Trophoblast cell (in vitro differentiated cells and primary cell): Measurements from ENCODE around the gene PAK1.

Source experiments
- DNase-seq, 2 donors: peaks; one replicate each; pipeline ENCODE4 v3.0.0-alpha.2; 2016
- H2AFZ ChIP-seq: 2 replicates; pipeline ENCODE4 v1.6.1; 2013; ENCODE audit warnings: low read length, moderate library complexity, mild to moderate bottlenecking; ENCODE audit not compliant: insufficient read depth, poor library complexity
- H2AK5ac ChIP-seq: 2 replicates; pipeline ENCODE4 v1.6.1; 2013; ENCODE audit warnings: mild to moderate bottlenecking, low read length
- H2BK120ac ChIP-seq: 2 replicates; pipeline ENCODE4 v1.6.1; 2013; ENCODE audit warnings: low read length, mild to moderate bottlenecking, moderate library complexity; ENCODE audit not compliant: insufficient read depth, poor library complexity
- H2BK12ac ChIP-seq: 2 replicates; pipeline ENCODE4 v1.6.1; 2013; ENCODE audit warnings: mild to moderate bottlenecking, low read length, moderate library complexity
- H2BK5ac ChIP-seq: 2 replicates; pipeline ENCODE4 v1.6.1; 2013; ENCODE audit warnings: low read length, low read depth, moderate library complexity, mild to moderate bottlenecking; ENCODE audit not compliant: poor library complexity
- H3K14ac ChIP-seq: 2 replicates; pipeline ENCODE4 v1.6.1; 2013; ENCODE audit warnings: mild to moderate bottlenecking, low read length
- H3K18ac ChIP-seq: 2 replicates; pipeline ENCODE4 v1.6.1; 2013; ENCODE audit warnings: mild to moderate bottlenecking, low read length
- H3K23ac ChIP-seq: 2 replicates; pipeline ENCODE4 v1.6.1; 2013; ENCODE audit warnings: low read length
- H3K27ac ChIP-seq: 2 replicates; pipeline ENCODE4 v1.5.1; 2013; ENCODE audit warnings: low read depth, mild to moderate bottlenecking, inconsistent platforms, low read length, moderate library complexity
- H3K27me3 ChIP-seq: 2 replicates; pipeline ENCODE4 v1.6.1; 2013; ENCODE audit warnings: inconsistent platforms, mild to moderate bottlenecking, low read length, moderate library complexity; ENCODE audit not compliant: insufficient read depth
- H3K36me3 ChIP-seq, 2 experiments: 1 replicate in 1 of 2; 2 replicates in 1 of 2; pipeline ENCODE4 v1.6.1; 2013; ENCODE audit warnings: low read length in 2 of 2, mild to moderate bottlenecking in 2 of 2, moderate library complexity in 1 of 2; ENCODE audit not compliant: insufficient read depth in 2 of 2, control insufficient read depth in 1 of 2
- H3K4ac ChIP-seq: 2 replicates; pipeline ENCODE4 v1.6.1; 2013; ENCODE audit warnings: low read depth, mild to moderate bottlenecking, low read length, moderate library complexity
- H3K4me1 ChIP-seq, 2 experiments: 1 replicate in 1 of 2; 2 replicates in 1 of 2; pipeline ENCODE4 v1.6.1; 2013; ENCODE audit warnings: low read length in 2 of 2, mild to moderate bottlenecking in 2 of 2, moderate library complexity in 1 of 2; ENCODE audit not compliant: insufficient read depth in 2 of 2, control insufficient read depth in 1 of 2
- H3K4me2 ChIP-seq: 2 replicates; pipeline ENCODE4 v1.6.1; 2013; ENCODE audit warnings: inconsistent platforms, mild to moderate bottlenecking, low read length, moderate library complexity
- H3K4me3 ChIP-seq: 2 replicates; pipeline ENCODE4 v1.5.1; 2013; ENCODE audit warnings: mild to moderate bottlenecking, low read depth, low read length, inconsistent platforms
- H3K79me1 ChIP-seq: one replicate; pipeline ENCODE4 v1.6.1; 2013; ENCODE audit warnings: low read length
- H3K79me2 ChIP-seq: 2 replicates; pipeline ENCODE4 v1.6.1; 2013; ENCODE audit warnings: low read length, mild to moderate bottlenecking; ENCODE audit not compliant: control insufficient read depth, insufficient read depth, poor library complexity
- H3K9ac ChIP-seq: 2 replicates; pipeline ENCODE4 v1.6.1; 2013; ENCODE audit warnings: mild to moderate bottlenecking, low read length
- H3K9me3 ChIP-seq: 2 replicates; pipeline ENCODE4 v1.6.1; 2013; ENCODE audit warnings: low read depth, mild to moderate bottlenecking, control low read depth, inconsistent platforms, low read length; ENCODE audit not compliant: insufficient read depth
- H4K12ac ChIP-seq: 2 replicates; pipeline ENCODE4 v1.6.1; 2013; ENCODE audit warnings: low read depth, mild to moderate bottlenecking, low read length, moderate library complexity
- H4K8ac ChIP-seq: 2 replicates; pipeline ENCODE4 v1.6.1; 2013; ENCODE audit warnings: low read depth, mild to moderate bottlenecking, low read length, moderate library complexity
- H4K91ac ChIP-seq: one replicate; pipeline ENCODE4 v1.6.1; 2013; ENCODE audit warnings: low read depth, mild to moderate bottlenecking, low read length, moderate library complexity
- WGBS: extraction: QIAGEN DNeasy Blood & Tissue Kit; methylation state at CpG from one replicate; pipeline ENCODE4 v1.1.7; 2013; ENCODE audit warnings: missing lambda C conversion rate; ENCODE audit not compliant: insufficient read length, insufficient coverage; ENCODE audit errors: extremely low coverage; 5-methylcytosine and 5-hydroxymethylcytosine counted together

Gene PAK1

DNA sequence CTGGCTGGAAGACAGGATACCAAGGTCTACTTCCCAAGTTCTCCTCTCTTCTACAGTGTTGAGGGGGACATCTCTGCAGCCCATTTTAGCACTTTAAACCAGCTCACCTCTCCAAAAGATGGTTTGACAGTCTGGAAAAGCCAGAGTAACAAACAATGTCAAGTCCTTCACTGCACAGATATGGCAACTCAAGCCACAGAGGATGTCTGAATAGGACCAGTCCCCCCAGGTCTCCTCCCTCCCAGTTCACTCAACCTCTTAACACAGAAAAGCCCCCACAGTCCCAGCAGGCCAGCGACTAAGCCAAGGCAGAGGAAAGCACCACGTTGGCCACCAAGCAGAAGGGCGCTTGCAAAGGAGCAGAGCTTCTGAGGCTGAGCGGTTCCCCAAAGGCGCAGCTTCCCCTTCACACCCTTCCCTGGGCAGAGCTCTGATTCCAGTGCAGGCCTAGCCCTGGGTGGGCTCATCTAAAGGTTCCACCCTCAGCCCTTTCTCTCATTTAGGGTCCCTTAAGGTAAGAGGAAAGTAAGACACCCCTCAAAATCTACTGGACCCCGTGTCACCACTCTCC lies 62.7 kb downstream of the PAK1 start:
- Histone ChIP-seq H2BK120ac (no peak overlapping the region), H3K79me2 (peaks cover 2% of the 10 kb centered on the region), H2BK12ac (no peak overlapping the region), H2AFZ (peak overlapping the region; percentile 50), H3K4ac (no peak overlapping the region), H3K14ac (no peak overlapping the region), H3K9ac (peak overlapping the region; percentile 79), H4K91ac (no peak overlapping the region), H3K27me3 (no peaks in the 10 kb centered on the region), H3K36me3 (no peaks in the 10 kb centered on the region), H3K4me2 (peak overlapping the region; percentile 79), H3K18ac (no peak overlapping the region), H3K9me3 (no peaks in the 10 kb centered on the region), H3K79me1 (peaks cover 4% of the 10 kb centered on the region), H3K27ac (no peak overlapping the region), H4K12ac (peak overlapping the region; percentile 66), H2AK5ac (no peak overlapping the region), H3K4me3 (peak overlapping the region; percentile 69), H3K4me1 (peaks cover 10 to 16% of the 10 kb centered on the region in 2 experiments), H2BK5ac (no peak overlapping the region), H3K23ac (peak overlapping the region; percentile 28), H4K8ac (peak overlapping the region; percentile 73)
- DNase-seq = no peak
- no CpG with 5 or more reads among the region's 6 CpGs for WGBS

DNA sequence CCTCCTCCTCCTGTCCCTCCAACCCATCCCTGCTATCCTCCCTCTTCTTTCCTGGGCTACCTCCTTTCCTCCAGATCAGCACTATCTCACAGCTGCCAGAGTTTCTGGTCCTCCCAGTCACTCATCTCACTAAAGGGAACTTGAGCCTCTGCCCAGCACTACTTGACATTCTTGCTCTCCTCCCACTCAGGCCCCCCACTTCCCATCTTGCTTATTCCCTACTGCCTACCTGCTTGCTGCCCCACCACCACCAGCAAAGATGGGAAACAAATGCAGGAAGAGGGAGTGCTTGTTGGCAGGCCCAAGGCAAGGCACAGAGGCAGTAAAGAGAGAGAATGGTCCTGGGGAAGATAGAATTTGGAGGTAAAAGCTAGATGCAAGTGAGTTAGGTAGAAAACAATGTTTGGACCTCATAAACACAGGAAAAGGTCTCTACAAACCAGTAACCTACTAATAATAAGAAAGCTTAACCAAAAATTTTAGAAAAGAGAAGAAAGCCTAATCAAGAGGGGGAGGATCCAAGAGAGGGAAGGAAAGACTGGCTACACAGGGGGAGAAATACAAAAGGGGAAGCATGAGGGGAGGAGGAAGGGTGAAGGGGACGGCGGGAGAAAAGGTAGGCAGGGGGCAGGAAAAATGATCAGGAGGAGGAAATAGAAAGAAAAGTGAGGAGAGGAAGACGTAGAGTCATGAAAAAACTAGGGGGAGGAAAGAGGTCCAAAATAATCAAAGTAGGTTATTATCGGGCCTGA lies 63.6 kb downstream of the PAK1 start:
- Histone ChIP-seq H4K91ac (no peak overlapping the region), H2BK12ac (no peak overlapping the region), H2AK5ac (no peak overlapping the region), H3K14ac (no peak overlapping the region), H3K18ac (no peak overlapping the region), H2AFZ (no peak overlapping the region), H3K79me2 (peaks cover 2% of the 10 kb centered on the region), H3K36me3 (no peaks in the 10 kb centered on the region), H4K8ac (no peak overlapping the region), H2BK5ac (no peak overlapping the region), H3K79me1 (peaks cover 4% of the 10 kb centered on the region), H3K23ac (no peak overlapping the region), H3K4me2 (no peak overlapping the region), H3K4me1 (peaks cover 10 to 16% of the 10 kb centered on the region in 2 experiments), H3K27ac (no peak overlapping the region), H3K9ac (no peak overlapping the region), H4K12ac (no peak overlapping the region), H3K4ac (no peak overlapping the region), H3K9me3 (no peaks in the 10 kb centered on the region), H3K27me3 (no peaks in the 10 kb centered on the region), H3K4me3 (no peak overlapping the region), H2BK120ac (no peak overlapping the region)
- DNase-seq = no peak
- WGBS = 100% methylated on average over 1 of the region's 4 CpGs

DNA sequence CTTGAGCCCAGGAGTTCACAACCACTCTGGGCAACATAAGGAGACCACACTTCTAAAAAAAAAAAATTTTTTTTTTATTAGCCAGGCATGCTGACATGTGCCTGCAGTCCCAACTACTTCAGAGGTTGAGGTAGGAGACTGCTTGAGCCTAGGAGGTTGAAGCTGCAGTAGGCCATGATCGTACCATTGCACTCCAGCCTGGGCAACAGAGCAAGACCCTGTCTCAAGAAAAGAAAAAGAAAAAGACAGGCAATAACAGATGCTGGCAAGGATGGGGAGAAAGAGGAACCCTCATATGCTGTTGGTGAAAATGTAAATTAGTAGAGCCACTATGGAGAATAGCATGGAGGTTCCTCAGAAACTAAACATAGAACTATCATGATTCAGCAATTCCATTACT lies 64.8 kb downstream of the PAK1 start:
- Histone ChIP-seq H3K18ac (no peak overlapping the region), H3K4me3 (no peak overlapping the region), H4K8ac (no peak overlapping the region), H3K9ac (no peak overlapping the region), H3K4ac (no peak overlapping the region), H3K14ac (no peak overlapping the region), H3K27me3 (no peaks in the 10 kb centered on the region), H3K79me2 (peaks cover 2% of the 10 kb centered on the region), H4K91ac (no peak overlapping the region), H2BK120ac (no peak overlapping the region), H3K27ac (no peak overlapping the region), H4K12ac (no peak overlapping the region), H3K4me2 (no peak overlapping the region), H3K23ac (no peak overlapping the region), H2AK5ac (no peak overlapping the region), H2BK12ac (no peak overlapping the region), H2AFZ (no peak overlapping the region), H3K9me3 (no peaks in the 10 kb centered on the region), H2BK5ac (no peak overlapping the region), H3K36me3 (no peaks in the 10 kb centered on the region), H3K4me1 (peaks cover 10 to 16% of the 10 kb centered on the region in 2 experiments), H3K79me1 (peaks cover 4% of the 10 kb centered on the region)
- no CpG with 5 or more reads among the region's 1 CpG for WGBS
- no peak for DNase-seq

DNA sequence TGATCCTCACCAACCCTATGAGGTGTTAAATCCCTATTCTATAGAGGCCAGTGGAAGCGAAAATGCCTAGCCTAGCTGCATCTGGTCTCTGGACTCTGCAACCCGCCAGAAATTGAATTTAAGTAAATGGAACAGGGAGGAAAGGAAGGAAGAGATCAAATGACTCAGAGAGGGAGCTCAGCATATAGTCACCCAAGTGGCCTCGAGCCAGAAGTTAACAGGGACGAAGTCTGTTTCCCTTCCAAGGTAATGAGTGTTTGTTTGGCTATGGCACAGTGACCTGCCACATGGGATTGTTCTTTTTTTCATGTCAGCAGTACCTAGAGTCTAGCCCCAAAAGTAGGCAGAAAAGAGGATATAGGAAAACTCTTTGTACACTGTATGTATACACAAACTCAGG lies 66.3 kb downstream of the PAK1 start:
- Histone ChIP-seq H2BK5ac (no peak overlapping the region), H2BK120ac (no peak overlapping the region), H3K9ac (no peak overlapping the region), H3K18ac (no peak overlapping the region), H4K91ac (no peak overlapping the region), H3K4me1 (peaks cover 10 to 16% of the 10 kb centered on the region in 2 experiments), H4K12ac (no peak overlapping the region), H2BK12ac (no peak overlapping the region), H3K27ac (no peak overlapping the region), H4K8ac (no peak overlapping the region), H3K4me3 (no peak overlapping the region), H2AK5ac (no peak overlapping the region), H3K4ac (no peak overlapping the region), H3K4me2 (no peak overlapping the region), H3K27me3 (no peaks in the 10 kb centered on the region), H2AFZ (no peak overlapping the region), H3K14ac (no peak overlapping the region), H3K9me3 (no peaks in the 10 kb centered on the region), H3K23ac (no peak overlapping the region), H3K79me2 (peaks cover 2% of the 10 kb centered on the region), H3K79me1 (peaks cover 4% of the 10 kb centered on the region), H3K36me3 (no peaks in the 10 kb centered on the region)
- no CpG with 5 or more reads among the region's 4 CpGs for WGBS
- DNase-seq = no peak
